GM03348 (cell line): ENCODE data around the gene ZRANB1.

Experiments used
- DNase-seq: peaks from one replicate; pipeline ENCODE4 v3.0.0; 2012; ENCODE audit warnings: low spot score

ZRANB1 gene

GRCh38 chr10:124994573-124995473, 52.9 kb downstream of the ZRANB1 start:
- peak; percentile 2 for DNase-seq

DNA sequence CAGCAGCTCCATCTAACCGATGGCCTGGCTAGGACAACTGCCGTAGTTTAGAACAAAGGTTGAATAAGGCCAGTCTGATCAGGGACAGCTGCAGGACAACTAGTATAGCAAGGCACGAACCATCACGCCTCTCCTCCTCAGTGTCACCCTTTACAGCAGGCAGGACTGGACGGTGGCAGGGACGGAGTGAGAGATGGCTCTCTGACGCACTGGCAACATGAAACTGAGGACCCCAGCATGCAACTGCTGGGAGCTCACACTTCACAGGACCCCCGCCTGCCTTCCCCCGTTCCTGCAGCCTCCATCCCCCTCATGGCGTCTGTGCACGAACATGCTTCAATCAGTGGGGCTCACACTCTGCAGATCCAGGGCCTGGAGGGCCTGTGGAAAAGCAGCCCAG, 53.7 kb downstream of the ZRANB1 start:
- no peak for DNase-seq

GRCh38 chr10:124996127-124996853, 54.4 kb downstream of the ZRANB1 start:
- peak; percentile 3 for DNase-seq

DNA sequence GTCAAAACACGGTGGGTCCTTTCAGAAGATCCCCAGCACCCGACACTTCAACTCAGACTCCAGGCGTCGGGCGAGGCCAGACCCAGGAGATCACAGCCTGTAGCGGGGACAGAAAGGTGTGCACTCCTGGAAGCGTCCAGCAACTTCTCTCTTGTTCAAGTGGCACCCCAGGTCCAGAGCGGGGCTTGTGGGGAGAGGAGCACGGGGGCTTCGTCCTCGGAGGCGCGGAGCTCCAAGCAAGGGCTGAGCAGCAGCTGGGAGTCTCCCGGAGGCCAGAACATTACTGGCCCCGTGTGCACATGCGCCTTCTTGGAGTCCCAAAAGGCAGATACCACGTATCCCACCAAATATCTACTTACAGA, 54.9 kb downstream of the ZRANB1 start:
- peak; percentile 3 for DNase-seq

- DNase-seq: no peak
These were observed 55.4 kb downstream of the ZRANB1 start for GRCh38 chr10:124997306-124997705.

DNA sequence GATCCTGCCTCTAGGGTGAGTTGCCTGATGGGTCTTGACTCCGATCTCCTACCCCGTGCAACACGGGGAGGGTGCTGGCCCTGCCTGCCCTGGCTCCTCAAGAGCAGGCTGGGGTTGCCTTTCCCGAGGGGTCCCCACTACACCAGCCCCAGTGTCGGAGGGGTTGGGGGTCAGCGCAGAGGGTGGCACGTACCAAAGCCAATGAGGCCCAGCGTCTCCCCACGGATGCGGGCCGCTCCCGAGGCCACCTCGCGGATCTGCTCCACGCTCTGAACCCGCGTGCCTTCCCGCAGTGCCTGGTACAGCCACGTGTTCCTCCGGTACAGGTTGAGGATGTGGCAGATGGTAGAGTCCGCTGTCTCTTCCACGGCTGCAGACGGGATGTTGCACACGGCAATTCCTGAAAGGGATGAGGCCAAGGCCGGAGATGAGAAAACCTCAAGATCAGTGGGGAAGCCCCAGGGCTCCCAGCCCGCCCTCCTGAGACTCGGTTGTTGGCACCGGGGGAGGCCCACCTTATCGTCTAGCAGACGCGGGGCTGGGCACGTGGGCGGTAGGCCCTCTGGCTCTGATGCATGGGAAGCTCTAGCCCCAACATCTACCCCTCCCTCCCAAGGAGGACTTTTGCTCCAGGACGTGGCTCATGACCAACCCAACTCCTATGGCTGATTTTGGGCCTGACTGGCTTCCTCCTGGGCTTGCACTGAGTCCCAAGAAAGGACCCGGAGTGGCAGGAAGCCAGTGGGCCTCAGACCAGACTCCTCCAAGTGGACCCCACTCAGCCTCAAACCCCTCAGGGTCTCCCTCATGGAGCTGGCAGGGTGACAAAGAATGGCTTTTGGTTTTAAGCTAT, 56.1 kb downstream of the ZRANB1 start:
- no peak for DNase-seq

DNA sequence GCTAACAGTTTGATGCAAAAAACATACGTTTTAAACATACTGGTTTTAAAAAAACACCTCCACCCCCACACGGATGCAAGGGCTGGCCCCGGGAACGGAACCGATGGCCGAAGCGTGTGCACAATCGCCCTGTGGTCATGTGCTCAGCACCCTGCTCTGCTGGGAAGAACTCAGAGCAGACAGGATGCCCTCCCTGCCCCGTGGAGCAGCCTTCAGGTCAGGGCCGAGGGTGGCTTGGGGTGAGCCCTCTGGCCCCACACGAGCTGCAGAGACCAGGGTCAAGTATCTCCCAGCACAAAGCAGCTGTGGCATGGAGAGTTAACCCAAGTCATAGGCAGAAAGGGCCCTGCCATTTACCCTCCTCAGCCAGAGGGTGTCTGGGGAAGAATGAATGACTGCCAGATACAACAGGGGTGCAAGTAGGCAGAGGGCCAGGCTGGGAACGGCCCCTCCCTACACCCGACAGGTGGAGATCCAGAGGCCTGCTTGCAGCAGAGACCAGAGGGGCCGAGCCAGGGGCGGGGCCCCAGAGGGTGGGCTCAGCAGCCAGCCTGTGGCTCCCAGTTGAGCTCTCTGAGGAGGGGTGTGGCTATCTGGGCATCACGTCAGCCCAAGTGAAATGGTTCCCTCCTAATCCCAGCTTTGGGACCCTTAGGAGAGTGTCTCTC, 56.8 kb downstream of the ZRANB1 start:
- no peak for DNase-seq

DNA sequence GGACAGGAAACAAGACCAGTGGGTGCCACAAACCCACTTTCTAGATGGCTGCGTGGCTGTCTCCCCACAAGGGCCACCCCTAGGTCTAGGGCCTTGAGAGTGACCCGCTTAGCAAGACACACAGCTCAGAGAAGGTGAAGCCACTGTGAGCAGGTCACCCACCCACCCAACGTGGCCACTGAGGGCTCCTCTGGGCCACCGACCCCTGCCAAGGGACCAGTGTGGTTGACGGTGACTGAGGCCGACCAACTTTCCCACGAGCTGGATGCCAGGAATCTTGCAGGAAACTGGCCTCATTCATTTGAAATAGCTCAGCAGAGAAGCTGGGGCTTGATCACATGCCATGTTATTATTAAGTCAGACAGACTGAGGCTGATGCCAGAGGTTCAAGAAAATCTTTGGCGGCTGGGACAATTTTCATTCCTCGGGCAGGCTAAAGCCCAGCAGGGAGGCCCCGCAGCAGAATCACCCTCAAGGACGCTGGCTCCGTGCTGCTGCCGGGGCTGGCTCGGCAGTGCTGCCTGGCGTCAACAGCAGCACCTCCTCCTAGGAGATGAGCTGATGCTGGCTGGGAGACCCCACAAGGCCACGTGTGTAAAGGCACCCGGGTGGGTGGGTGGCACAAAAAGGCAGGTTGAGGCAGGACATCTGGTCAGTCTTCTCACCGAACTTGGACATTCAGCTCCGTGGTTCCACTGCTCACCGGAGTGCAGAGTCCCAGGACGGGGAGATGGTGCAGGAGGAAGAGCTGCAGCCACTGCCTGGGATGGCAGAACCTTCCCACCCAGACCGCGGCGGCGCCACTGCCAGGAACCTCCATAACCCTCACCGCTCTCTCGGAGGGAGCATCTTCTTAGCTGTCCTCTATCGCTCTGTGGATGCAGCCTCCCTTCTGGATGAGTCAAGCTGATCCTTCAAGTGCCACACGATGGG, 57.8 kb downstream of the ZRANB1 start:
- peak; percentile 89 for DNase-seq

DNA sequence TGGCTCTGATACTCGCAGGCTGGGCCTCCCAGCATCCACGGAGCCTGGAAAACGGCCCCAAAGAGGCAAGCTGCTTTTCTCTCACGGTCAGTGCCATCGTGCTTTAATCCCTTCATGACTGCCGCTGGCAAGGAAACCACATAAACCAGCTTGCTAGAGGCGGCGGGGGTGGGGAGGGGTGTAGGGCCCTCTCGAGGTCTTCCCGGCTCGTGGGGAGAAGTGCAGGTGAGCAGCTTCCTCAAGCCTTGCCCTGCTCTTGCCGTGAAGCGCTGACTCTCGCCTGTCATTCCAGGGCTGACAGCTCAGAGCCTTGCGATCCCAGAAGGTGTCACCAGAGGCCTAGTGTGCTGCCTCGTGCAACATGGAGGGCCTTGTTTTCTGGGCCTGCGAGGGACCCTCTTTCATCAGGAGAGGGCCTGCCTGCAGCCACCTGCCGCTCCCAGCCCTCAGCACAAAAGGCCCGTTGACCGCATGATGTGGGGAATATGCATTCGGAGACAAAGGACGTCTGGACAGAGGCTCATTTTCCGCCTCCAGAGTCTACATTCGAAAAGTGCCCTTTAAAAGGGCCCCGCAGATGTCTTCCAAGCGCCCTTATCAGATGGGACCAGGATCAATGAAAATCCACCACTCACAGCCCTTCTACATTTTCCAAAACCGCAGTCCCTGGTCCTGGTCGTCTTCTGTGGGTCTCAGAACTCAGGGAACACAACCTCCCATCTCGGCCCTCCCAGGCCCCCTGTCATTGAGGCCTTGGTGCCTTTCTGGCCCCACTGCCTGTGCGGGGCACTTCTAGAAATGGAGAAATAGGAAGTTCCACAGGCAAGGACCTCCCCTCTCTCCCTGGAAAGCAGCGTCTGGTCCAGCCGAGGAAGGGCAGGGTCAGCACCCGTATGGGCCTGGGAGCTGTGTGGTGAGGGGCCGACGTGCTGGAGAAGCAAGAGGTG, 58.7 kb downstream of the ZRANB1 start:
- DNase-seq: peak; percentile 27

DNA sequence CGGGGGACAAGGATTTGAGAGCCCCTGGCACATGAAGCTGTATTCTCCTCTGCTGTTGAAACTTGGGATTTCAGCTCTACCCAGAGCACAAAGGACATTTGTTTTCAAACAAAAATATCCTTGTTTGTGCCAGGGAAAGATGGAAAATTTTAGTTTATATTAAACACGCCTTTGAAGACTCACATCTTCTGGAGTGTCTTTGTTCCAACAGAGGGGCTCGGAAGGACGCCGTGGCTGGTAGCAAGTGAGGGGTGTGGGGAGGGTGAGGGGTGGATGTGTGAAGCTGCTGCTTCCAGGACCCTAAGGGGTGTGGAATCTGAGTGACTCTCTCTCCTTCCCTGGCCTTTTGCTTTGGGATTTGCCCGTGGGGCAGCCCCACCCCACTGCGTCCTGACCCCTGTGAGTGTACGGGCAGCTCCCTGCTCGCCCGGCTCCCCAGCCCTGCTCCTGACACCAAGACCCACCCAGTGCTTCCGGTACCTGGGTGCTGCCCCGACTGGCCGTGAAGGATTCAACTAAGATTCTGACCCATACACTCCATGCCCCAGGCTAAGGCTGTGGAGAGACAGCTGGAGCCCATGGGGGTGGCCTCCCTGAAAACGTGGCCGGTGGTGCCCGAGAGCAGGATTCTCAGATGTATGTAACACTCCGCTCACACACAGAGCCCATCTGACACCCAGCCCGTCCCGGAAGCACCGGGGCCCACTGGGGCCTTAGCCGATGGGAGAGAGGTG, 59.6 kb downstream of the ZRANB1 start:
- DNase-seq: no peak

DNA sequence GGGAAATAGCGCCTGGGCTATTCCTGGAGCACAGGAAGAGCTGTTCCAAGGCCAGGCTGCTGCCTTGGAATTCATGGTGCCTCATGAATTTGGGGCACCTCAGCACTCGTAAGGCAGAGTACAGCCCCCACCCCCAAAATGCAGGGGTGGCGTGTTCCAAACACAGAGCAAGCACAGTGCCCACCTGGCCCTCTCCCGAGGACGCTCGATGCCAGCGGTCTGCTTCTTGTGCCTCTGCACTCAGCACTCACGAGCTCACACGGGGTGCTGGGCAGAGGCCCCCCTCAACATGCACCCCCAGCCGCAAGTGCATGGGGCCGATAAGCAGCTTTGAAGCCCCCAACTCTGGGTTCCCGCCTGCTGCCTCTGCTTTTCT, 60.1 kb downstream of the ZRANB1 start:
- DNase-seq: no peak

DNA sequence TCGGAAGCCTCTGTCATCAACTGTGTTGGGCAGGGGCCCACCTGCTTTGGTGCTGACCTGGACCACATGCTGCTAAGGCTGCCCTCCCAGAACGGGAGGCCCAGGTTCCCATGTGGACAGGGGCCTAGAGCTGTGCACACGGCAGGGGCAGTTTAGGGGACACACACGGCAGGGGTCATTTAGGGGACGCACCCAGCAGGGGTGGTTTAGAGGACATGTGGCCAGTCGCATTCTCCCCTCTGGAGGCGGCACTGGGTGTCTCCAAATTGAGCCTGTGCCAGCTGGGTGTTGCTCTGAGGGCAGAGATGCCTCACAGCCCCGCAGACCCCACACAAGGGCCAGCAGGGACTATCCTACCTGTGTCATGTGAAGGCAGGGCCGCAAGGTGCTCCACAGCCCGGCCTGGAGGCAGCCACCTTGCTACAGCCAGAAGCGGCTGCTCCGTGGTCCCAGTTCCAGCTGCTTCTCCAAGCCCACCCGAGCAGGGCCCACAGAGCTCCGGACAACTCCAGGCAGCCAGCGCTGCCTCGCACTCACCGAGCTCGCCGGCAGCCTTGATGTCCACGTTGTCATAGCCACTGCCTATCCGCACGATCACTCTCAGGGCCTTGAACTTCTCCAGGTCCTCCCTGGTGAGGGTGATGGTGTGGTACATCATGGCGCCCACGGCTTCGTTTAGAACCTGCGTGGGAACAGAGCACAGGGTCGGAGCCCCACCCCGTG, 60.7 kb downstream of the ZRANB1 start:
- no peak for DNase-seq

DNA sequence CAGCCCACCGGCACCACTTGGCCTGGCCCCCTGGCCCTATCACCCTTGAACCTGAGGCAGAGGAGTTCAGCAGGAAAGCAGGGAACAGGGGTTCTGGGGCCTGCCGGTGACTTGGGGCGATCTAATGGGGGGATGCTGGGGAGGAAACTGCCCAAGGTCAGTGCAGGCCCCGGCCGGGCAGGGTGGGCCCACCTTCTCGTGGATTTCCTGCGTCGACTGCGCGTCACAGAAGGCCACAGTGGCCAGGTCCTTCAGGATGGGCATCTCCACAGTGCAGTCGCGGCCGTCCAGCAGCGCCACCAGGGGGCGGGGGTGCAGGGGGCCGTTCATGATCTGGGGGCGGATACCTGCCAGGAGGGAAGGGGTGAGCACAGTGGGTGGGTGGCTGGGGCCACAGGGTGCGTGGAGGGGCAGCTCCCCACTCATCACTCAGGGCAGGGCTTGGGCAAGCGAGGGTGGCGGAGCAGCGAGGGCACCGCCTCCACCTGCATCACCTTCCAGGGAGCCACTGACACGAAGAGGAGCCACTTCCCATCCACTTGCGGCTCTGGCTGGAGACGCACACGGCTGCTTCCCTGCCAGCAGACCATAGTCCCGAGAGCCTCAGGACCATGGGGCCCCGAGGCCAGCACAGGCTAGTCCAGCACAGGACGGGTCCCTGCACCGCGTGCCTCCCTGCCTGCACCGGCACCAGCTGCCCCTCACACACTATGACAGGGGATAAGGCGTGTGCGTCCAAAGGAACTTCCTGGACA, 61.4 kb downstream of the ZRANB1 start:
- DNase-seq: no peak

- DNase-seq: no peak
These were observed 62.1 kb downstream of the ZRANB1 start for GRCh38 chr10:125003901-125004467.

DNA sequence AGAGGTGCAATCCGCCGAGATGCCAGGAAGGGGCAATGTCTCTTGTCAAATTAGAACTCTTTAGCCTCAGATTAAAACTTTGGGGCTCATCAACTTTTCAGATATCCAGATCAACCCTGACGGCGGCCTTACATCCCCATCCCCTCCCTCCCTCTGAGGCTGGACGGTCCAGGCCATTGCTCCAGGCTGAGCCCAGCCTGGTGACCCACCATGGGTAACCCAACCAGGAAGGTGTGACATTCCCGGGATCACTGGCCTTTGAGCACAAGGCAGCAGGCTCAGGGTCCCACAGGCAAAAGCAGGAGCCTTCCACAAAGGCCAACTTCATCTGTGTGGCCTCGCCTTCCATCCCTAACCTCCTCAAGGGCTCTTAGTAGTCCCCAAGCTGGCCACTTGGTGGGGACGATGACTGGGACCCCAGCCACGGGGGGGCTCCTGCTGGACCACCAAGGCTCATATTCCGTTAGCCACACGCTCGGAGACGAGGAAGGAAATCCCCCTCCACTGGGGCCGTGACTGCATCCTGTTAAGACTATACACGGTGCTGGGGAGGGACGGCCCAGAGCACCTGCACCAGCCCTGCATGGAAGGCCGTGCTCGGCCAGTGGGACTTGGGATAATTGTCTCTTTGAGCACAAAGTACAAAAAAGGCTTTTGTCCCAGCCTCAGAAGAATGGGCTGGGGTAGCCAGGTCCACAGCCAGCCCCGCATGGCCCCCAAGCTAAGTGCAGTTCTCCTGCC, 62.8 kb downstream of the ZRANB1 start:
- no peak for DNase-seq
